ENCODE measurements around the gene ALK.

GRCh38 chr2:29765721-29766120 is 155.7 kb downstream of the ALK start:
- TF ChIP-seq CTCF (IDR thresholded peaks at IDR 0.05; ENCODE audit: low read depth, low read length) (no peak), EZH2phosphoT487 (IDR thresholded peaks at IDR 0.05; ENCODE audit: low read depth) (no peak)
